Neural cell (in vitro differentiated cells): ENCODE data around the gene FPGS.

Experiments
- CTCF ChIP-seq: fragments of 450-650 bp; IDR thresholded peaks from 2 replicates; pipeline ENCODE4 v1.5.1; 2014; ENCODE audit warnings: antibody characterized with exemption, mild to moderate bottlenecking, moderate library complexity; ENCODE audit not compliant: poor library complexity, severe bottlenecking
- EP300 ChIP-seq: fragments of 450-650 bp; conservative IDR thresholded peaks from 2 replicates; pipeline ENCODE4 v1.6.1; 2014; ENCODE audit warnings: antibody characterized with exemption, mild to moderate bottlenecking, moderate library complexity; ENCODE audit not compliant: poor library complexity, severe bottlenecking
- EZH2 ChIP-seq: fragments of 200-600, 300-800 bp; shearing (Covaris generic), sonication (generic); IDR thresholded peaks from 2 replicates; pipeline ENCODE4 v1.6.1; 2014; ENCODE audit warnings: antibody characterized with exemption, low read length, borderline replicate concordance, mild to moderate bottlenecking; ENCODE audit not compliant: insufficient read depth, poor library complexity, severe bottlenecking
- MXI1 ChIP-seq: fragments of 450-650 bp; conservative IDR thresholded peaks from 2 replicates; pipeline ENCODE4 v1.6.1; 2014; ENCODE audit warnings: antibody characterized with exemption, mild to moderate bottlenecking; ENCODE audit not compliant: poor library complexity, severe bottlenecking
- POLR2AphosphoS5 ChIP-seq: IDR thresholded peaks from 2 replicates; pipeline ENCODE4 v1.6.1; 2012
- RAD21 ChIP-seq: fragments of 450-650 bp; conservative IDR thresholded peaks from 2 replicates; pipeline ENCODE4 v1.6.1; 2014; ENCODE audit warnings: antibody characterized with exemption, mild to moderate bottlenecking, moderate library complexity
- REST ChIP-seq: IDR thresholded peaks from 2 replicates; pipeline ENCODE4 v1.6.1; 2012; ENCODE audit warnings: borderline replicate concordance
- TAF1 ChIP-seq: IDR thresholded peaks from 2 replicates; pipeline ENCODE4 v1.6.1; 2012; ENCODE audit warnings: low read depth

GRCh38 chr9:127776195-127776923 is 26.3 kb upstream of the FPGS start:
- no peak for TF ChIP-seq CTCF
- TF ChIP-seq MXI1: no peak
- no peak for TF ChIP-seq EZH2
- no peak for TF ChIP-seq REST
- TF ChIP-seq RAD21: no peak
- no peak for TF ChIP-seq EP300
- TF ChIP-seq TAF1: no peak
- TF ChIP-seq POLR2AphosphoS5: no peak
